Left cardiac atrium (tissue), 4 donors: ENCODE measurements around the gene CD55. TPM values are rescaled to one million over a fixed set of nuclear protein-coding genes. Genes with fewer than 3 reads are reported as not detected.
A peak's percentile ranks its signal among the peaks of the same experiment; 100 is the strongest.

Experiments used
- ATAC-seq, 2 donors: fragments of 200-7000 bp; cut with Tn5 transposase; one replicate each; pipeline ENCODE4 v1.9.1; 2020; ENCODE audit warnings: mild to moderate bottlenecking in 2 of 2, moderate library complexity in 2 of 2
- DNase-seq: peaks from one replicate; pipeline ENCODE4 v3.0.0-alpha.2; 2020
- intact Hi-C, 2 donors: fragments of 100-400 bp; cut with DNase I; formaldehyde crosslinking; loops; one replicate each; pipeline versions ENCODE4 v1.14.1 to v1.15.1; 2022 to 2023
- long read RNA-seq: library from polyadenylated mRNA; unstranded; transcript quantifications from one replicate; pipeline ENCODE4 v2.0.0, GENCODE V29; 2021
- total RNA-seq, 2 donors: library from RNA; stranded (reverse); fragmentation: NEBNext Ultra II Directional; extraction: Animal tissue kit (Norgen Biotek cat#: 25700); gene quantifications; one replicate each; pipeline ENCODE4 v1.2.1, GENCODE V29; 2021
- donor health status: DM: no; HTN: yes; CAD: no.
- donor health status: DM: no; HTN: yes; CAD: no; lungs with severe emphysema.
- donor health status: DM: yes; HTN: yes; CAD: no.
- donor health status: Dilated cardiomyopathy.

Gene CD55
- total RNA-seq: 10 to 100 TPM; 65.1 to 94.5 TPM
- long read RNA-seq, transcript CD55-201 (11 exons, 2,220 nt): minor isoform, 6 of 108 reads
- long read RNA-seq, transcript CD55-204 (10 exons, 2,892 nt): major isoform, 69 of 108 reads
- long read RNA-seq, transcript CD55-203 (10 exons, 1,691 nt): minor isoform, 10 of 108 reads
- long read RNA-seq, partial matches to known transcripts: 5 of 108 reads
- long read RNA-seq, other reads (novel, unspliced or antisense): 18 of 108 reads

- DNase-seq: peak; percentile 96
- intact Hi-C loops: no loop called here
- peak; percentile 95 to 97 for ATAC-seq
Observed at GRCh38 chr1:207321079-207321789, at the start of gene CD55. CD55 (plus strand) TSS chr1:207321678; CDS start chr1:207321766, 88 bp downstream.

- no peak for DNase-seq
- ATAC-seq: no peak
- intact Hi-C loops: no loop called here
Observed at GRCh38 chr1:207274882-207275281, 46.6 kb upstream of the CD55 start.

- intact Hi-C loops: no loop called here
- ATAC-seq: no peak
- DNase-seq: no peak
Observed at GRCh38 chr1:207276465-207276864, 45.0 kb upstream of the CD55 start.

GRCh38 chr1:207277241-207277640 lies 44.2 kb upstream of the CD55 start:
- DNase-seq: no peak
- intact Hi-C loops: no loop called here
- no peak for ATAC-seq

GRCh38 chr1:207279652-207280051 lies 41.8 kb upstream of the CD55 start:
- intact Hi-C loops: no loop called here
- ATAC-seq (no peak), DNase-seq (no peak)

- intact Hi-C loops: no loop called here
- DNase-seq (no peak), ATAC-seq (no peak)
Observed at GRCh38 chr1:207280706-207281105, 40.8 kb upstream of the CD55 start.

- DNase-seq (no peak), ATAC-seq (no peak)
- intact Hi-C loops: no loop called here
Observed at GRCh38 chr1:207282058-207282457, 39.4 kb upstream of the CD55 start.

- ATAC-seq: no peak
- intact Hi-C loops: no loop called here
- no peak for DNase-seq
Observed at GRCh38 chr1:207282496-207283380, 38.7 kb upstream of the CD55 start.

GRCh38 chr1:207283421-207283820 lies 38.1 kb upstream of the CD55 start:
- DNase-seq (no peak), ATAC-seq (no peak)
- intact Hi-C loops: no loop called here

GRCh38 chr1:207284209-207284897 lies 37.1 kb upstream of the CD55 start:
- DNase-seq (no peak), ATAC-seq (peak in 1 of 2 donors; percentile 52)
- intact Hi-C loops: no loop called here

GRCh38 chr1:207286786-207287468 lies 34.6 kb upstream of the CD55 start:
- intact Hi-C loops: no loop called here
- DNase-seq: no peak

GRCh38 chr1:207288315-207288714 lies 33.2 kb upstream of the CD55 start:
- peak; percentile 38 to 63 for ATAC-seq

More at GRCh38 chr1:207286786-207287468, 34.6 kb upstream of the CD55 start:
- no peak for ATAC-seq

GRCh38 chr1:207289756-207290155 lies 31.7 kb upstream of the CD55 start:
- intact Hi-C loops: no loop called here
- no peak for DNase-seq
- no peak for ATAC-seq

More at GRCh38 chr1:207288315-207288714, 33.2 kb upstream of the CD55 start:
- intact Hi-C loops: no loop called here
- DNase-seq: no peak

GRCh38 chr1:207291723-207292122 lies 29.8 kb upstream of the CD55 start:
- intact Hi-C loops: no loop called here
- no peak for ATAC-seq
- DNase-seq: no peak

GRCh38 chr1:207298186-207298585 lies 23.3 kb upstream of the CD55 start:
- ATAC-seq: peak in 1 of 2 donors; percentile 43
- intact Hi-C loops: no loop called here

GRCh38 chr1:207298636-207299398 lies 22.7 kb upstream of the CD55 start:
- intact Hi-C loops: no loop called here
- no peak for DNase-seq
- no peak for ATAC-seq

More at GRCh38 chr1:207298186-207298585, 23.3 kb upstream of the CD55 start:
- no peak for DNase-seq

- ATAC-seq (no peak), DNase-seq (no peak)
- intact Hi-C loops: no loop called here
Observed at GRCh38 chr1:207300970-207301369, 20.5 kb upstream of the CD55 start.
